ENCODE results near the gene PLPP6. TPM values are rescaled to one million over a fixed set of nuclear protein-coding genes. Genes with fewer than 3 reads are reported as not detected.
A peak's percentile ranks its signal among the peaks of the same experiment; 100 is the strongest.

Gene PLPP6
- total and polyA plus RNA-seq, 8 donors = 4.8 to 11.5 (median 7.1) TPM

DNA sequence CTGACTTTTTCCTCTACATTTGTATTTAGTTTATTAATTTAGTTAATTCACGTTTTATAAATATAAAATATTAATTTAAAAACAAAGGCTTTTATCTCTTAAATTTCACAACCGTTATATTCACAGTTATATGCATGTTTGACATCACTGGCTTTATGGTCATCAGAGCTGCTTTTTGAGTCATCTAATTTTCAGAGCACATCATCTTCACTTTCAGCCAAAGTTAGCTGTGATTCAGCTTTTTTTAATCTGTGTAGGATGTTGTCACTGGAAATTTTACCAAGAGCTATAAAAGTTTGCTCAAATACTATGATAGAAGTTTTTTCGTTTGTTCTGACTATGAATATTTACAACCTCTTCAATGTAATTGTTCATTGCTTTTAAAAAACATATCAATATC, 29.7 kb downstream of the PLPP6 start:
- FAIRE-seq (no peak), ATAC-seq (no peak), DNase-seq (no peak)
- Histone ChIP-seq H3K4me3 (no peak overlapping the region), H3K36me3 (peaks cover 0 to 3% (median 0%) of the 10 kb centered on the region in 3 donors), H3K27me3 (no peaks in the 10 kb centered on the region), H3K9me3 (no peaks in the 10 kb centered on the region), H3K27ac (no peak overlapping the region), H3K4me1 (peaks cover 0 to 9% (median 7%) of the 10 kb centered on the region in 3 donors)
- intact Hi-C loops (cut with DNase I) = no loop called here
- TF ChIP-seq, protein P1, sequence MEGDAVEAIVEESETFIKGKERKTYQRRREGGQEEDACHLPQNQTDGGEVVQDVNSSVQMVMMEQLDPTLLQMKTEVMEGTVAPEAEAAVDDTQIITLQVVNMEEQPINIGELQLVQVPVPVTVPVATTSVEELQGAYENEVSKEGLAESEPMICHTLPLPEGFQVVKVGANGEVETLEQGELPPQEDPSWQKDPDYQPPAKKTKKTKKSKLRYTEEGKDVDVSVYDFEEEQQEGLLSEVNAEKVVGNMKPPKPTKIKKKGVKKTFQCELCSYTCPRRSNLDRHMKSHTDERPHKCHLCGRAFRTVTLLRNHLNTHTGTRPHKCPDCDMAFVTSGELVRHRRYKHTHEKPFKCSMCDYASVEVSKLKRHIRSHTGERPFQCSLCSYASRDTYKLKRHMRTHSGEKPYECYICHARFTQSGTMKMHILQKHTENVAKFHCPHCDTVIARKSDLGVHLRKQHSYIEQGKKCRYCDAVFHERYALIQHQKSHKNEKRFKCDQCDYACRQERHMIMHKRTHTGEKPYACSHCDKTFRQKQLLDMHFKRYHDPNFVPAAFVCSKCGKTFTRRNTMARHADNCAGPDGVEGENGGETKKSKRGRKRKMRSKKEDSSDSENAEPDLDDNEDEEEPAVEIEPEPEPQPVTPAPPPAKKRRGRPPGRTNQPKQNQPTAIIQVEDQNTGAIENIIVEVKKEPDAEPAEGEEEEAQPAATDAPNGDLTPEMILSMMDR (IDR thresholded peaks at IDR 0.05) = no peak
- 78 to 83% methylated on average over 3 of the region's 3 CpGs for WGBS, 2 donors

DNA sequence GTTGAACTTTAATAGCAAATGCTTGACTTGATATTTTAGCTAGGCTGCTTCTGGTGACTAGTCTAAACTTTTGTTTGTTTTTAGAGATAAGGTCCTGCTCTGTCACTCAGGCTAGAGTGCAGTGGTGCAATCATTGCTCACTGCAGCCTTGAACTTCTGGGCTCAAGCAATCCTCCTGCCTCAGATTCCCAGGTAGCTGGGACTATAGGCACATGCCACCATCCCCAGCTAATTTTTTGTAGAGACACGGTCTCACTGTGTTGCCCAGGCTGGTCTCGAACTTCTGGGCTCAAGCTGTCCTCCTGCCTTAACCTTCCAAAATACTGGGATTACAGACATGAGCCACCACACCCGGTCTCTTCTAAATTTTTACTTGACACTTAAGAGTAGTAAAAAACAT, 38.0 kb downstream of the PLPP6 start:
- Histone ChIP-seq H3K27ac (no peak overlapping the region), H3K27me3 (no peaks in the 10 kb centered on the region), H3K4me3 (no peak overlapping the region), H3K4me1 (peaks cover 10 to 27% (median 12%) of the 10 kb centered on the region in 3 donors), H3K36me3 (peaks cover 0 to 19% (median 14%) of the 10 kb centered on the region in 3 donors), H3K9me3 (no peaks in the 10 kb centered on the region)
- TF ChIP-seq, protein P1 (IDR thresholded peaks at IDR 0.05) = no peak
- DNase-seq (peak in 4 of 6 donors; percentile 31 to 65 (median 42)), ATAC-seq (peak; percentile 89 to 97 (median 93)), FAIRE-seq (no peak)
- 38 to 45% methylated on average over 3 of the region's 3 CpGs for WGBS, 2 donors
- intact Hi-C loops (cut with DNase I) = no loop called here

DNA sequence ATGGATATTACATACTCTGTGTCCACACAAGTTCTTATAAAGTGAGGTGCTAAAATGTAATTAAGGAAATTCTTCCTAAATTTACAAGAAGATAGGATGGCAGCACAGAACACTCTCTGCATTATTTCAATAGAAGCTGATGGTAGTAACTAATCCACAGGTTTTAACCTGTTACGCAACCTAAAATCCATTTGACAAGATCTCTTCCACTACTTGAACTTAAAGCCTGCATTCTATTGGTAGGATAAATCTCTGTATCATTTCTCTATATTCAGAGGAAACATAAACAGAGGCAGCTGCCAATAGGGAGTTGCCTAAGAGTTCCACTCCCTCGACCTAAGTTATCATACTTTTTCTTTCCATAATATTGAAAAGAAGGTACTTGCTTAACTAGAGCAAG, 38.8 kb downstream of the PLPP6 start:
- WGBS, 2 donors = 68 to 73% methylated on average over 2 of the region's 2 CpGs
- DNase-seq = no peak
- no peak for ATAC-seq
- Histone ChIP-seq H3K4me1 (peaks cover 10 to 27% (median 12%) of the 10 kb centered on the region in 3 donors), H3K36me3 (peaks cover 0 to 19% (median 14%) of the 10 kb centered on the region in 3 donors), H3K27ac (no peak overlapping the region), H3K4me3 (no peak overlapping the region), H3K27me3 (no peaks in the 10 kb centered on the region), H3K9me3 (no peaks in the 10 kb centered on the region)
- TF ChIP-seq, protein P1 (IDR thresholded peaks at IDR 0.05) = no peak
- no peak for FAIRE-seq
- intact Hi-C loops (cut with DNase I) = no loop called here

GRCh38 chr9:4701526-4701925, 39.4 kb downstream of the PLPP6 start:
- WGBS, 2 donors = 23 to 49% methylated on average over 1 of the region's 1 CpG
- Histone ChIP-seq H3K36me3 (peaks cover 0 to 19% (median 14%) of the 10 kb centered on the region in 3 donors), H3K4me3 (no peak overlapping the region), H3K27me3 (no peaks in the 10 kb centered on the region), H3K27ac (no peak overlapping the region), H3K4me1 (peaks cover 10 to 27% (median 12%) of the 10 kb centered on the region in 3 donors), H3K9me3 (no peaks in the 10 kb centered on the region)
- DNase-seq = no peak
- intact Hi-C loops (cut with DNase I) = no loop called here
- FAIRE-seq = no peak
- TF ChIP-seq, protein P1 (IDR thresholded peaks at IDR 0.05) = no peak
- no peak for ATAC-seq

GRCh38 chr9:4704129-4704528, 42.0 kb downstream of the PLPP6 start:
- no peaks in the 10 kb centered on the region for H3K9me3 ChIP-seq
- no peak overlapping the region for H3K4me3 ChIP-seq
- peak; percentile 41 for FAIRE-seq
- H3K4me1 ChIP-seq = peaks cover 12 to 27% (median 14%) of the 10 kb centered on the region in 3 donors
- 90 to 98% methylated on average over 2 of the region's 2 CpGs for WGBS, 2 donors
- peaks cover 0 to 8% (median 6%) of the 10 kb centered on the region in 3 donors for H3K36me3 ChIP-seq
- DNase-seq = no peak
- TF ChIP-seq, protein P1 (IDR thresholded peaks at IDR 0.05) = no peak
- no peak for ATAC-seq
- intact Hi-C loops (cut with DNase I) = no loop called here
- no peaks in the 10 kb centered on the region for H3K27me3 ChIP-seq
- H3K27ac ChIP-seq = no peak overlapping the region
